GM21576 (cell line): Measurements from ENCODE around the gene TBCEL.
"Not testable (repeated sequence)": the region's sequence is repeated elsewhere in the genome, so short reads cannot be mapped to it uniquely, and the experiment has no call there.

Source experiments
- ATAC-seq: cut with Tn5 transposase; IDR thresholded peaks from one replicate; pipeline ENCODE4 v1.9.1; 2021; ENCODE audit warnings: mild to moderate bottlenecking, moderate library complexity; ENCODE audit not compliant: unreplicated experiment

Gene TBCEL

DNA sequence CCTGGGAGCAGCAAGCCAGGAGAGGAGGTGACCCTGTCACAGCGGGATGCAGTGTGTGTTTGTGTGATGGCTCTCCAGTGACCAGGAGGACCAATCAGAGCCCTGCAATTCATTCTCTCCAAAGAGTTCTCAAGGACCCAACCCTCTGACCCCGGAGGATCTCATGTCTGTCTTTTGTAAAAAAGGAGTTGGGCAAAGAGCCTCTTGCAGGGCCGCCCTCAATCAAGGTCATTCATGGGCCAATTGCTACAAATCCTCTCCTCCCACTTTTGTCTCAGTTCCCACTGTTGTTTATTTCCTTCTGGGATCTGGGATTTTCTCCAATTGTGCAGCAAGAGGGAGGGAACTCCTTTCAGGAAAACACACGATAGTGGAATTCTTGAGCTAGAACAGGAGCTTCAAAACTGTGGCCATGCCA lies 81.2 kb downstream of the TBCEL start:
- ATAC-seq, result no peak

DNA sequence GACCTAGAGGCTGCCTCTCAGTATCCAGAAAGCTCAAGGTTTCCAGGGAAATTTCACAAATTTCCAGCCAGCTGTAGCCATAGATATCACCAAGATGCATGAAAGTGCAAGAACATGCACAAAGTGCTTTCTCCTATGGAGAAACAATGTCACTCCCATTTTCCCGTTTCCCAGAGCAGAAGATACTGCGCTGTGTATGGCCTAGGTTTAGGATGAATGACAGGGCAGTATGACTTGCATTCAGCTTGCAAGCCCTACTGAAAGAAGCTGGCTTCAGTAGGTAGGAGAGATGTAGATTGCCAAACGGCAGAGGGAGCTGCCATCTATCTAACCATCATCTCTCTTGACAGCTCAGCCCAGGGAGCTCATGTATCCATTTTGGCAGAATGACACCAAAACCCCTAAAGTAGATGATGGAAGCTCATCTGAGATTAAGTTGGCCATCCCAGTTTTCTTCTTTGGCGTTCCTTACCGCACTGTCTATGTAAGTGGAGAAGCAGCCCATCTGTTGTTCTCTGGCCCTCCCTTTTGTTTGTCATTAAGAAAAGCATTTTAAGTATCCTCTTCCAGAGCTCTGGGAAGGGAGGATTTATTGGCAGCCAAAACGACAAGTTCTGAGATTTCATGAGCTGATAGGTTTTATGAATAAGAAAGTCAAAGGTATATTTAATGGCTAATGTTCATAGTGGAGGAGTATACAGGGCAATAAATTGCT lies 81.7 kb downstream of the TBCEL start:
- no peak for ATAC-seq

DNA sequence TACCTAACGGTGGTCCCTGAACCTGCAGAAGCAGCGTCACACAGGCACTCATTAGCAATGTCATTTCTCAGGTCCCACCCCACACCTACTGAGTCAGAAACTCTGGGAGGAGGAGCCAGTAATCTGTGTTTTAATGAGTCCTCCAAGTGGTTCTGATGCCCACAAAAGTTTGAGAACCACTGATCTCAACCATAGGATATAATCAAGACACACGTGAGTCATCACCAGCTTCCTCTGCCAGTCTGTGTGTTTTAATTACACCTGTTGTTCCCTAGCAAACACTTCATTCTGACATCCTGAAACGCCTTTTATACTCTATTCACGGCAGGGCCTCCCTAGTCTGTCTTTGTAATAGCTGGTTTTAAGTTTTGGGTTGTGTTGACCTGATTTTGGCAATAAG lies 82.9 kb downstream of the TBCEL start:
- ATAC-seq, result no peak

DNA sequence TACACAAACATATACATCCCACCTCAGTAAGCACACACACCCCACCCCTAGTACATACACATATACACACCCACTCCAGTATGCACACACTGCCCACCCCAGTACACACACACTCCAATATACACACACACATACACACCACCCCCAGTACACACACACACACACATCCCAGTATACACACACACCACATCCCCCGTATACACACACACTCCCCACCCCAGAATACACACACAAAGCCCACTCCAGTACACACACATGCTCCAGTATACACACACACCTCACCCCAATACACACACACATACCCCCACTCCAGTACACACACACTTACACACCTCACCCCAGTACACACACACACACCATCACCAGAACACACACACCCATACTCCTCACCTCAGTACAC lies 84.5 kb downstream of the TBCEL start:
- no peak for ATAC-seq

DNA sequence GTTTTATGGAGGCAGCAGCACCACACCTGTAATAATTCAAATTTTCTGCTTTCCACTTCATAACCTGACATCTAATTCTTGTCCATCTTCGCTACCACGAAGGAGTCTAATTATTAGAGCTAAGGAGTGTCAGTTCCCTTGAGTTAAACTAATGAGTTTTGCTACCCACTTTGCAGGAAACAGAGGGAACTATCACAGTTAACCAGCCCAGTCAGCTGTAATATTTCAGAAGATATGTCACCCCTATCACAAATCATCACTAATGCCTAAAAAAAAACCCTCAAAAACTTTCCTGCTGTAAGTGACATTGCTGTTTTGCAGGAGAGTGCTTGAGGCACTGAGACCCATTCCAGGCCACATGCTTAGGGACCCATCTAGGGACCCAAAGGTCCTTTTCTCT lies 85.6 kb downstream of the TBCEL start:
- no peak for ATAC-seq

DNA sequence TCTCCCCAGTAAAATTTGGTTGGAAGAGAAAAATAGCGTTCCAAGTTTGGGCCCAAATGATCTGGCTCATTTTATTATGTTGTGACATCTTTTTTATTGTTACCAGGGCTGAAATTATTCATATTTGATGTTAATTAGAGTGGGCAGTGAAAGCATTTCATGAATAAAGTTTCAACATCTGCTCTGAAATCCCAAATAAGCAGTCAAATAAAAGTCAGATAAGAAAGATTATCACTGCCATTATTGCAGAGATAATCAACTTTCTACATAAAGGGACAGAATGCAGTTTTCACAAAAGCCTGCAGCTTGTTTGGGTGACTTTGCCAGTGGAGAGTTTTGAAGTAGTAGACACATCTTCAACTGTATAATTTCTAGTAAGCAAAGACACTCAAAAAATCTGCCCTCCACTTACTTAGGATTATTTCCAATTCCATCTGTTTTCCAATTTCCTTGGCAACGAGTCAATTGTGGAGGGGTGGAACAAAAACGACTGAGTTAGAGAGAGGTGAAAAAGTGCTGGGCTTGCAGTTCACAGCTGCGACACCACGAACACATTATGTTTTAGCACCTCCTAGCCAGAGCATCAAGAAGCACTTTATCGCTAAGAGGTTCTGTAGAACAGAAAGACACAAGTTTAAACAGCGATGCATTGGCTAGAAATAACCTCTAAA lies 86.1 kb downstream of the TBCEL start:
- no peak for ATAC-seq

DNA sequence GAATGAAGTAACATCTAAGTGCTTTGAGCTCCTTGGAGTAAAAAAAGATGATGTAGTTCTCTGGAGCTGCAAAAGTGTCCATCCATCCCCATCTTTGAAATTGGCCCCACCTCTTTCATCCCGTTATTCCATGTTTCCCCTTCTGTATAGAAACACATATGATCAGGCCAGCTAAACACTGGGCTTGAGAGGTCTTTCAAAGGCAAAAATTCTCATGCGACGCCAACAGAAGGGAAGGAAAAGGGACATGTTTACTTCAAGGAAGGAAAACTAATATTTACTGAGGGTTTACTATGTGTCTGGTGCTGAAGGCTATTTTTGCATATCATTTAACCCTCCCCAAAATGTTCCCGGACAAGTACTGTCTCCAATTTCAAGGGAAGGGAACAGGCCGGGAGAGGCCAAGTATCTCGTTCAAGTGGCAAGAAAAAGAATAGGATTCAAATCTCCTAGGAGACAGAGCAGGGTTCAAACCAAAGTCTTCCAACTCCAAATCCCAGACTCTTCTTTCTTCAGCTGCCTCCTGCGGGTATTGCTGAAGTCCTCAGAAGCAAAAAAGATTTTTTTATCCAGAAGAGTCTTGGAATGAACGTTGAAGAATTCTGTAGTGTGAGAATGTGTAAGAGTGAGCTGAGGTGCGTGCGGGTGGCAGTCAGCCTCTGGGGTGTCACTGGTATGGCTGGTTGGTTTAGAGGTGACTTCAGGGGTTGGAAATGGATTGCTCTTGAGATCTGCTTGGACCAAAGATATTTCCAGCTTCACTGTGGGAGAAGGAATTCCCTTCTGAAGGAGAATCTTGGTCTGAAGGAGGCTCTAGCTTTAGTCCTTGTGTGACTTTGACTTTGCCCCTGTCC lies 87.2 kb downstream of the TBCEL start:
- no peak for ATAC-seq

DNA sequence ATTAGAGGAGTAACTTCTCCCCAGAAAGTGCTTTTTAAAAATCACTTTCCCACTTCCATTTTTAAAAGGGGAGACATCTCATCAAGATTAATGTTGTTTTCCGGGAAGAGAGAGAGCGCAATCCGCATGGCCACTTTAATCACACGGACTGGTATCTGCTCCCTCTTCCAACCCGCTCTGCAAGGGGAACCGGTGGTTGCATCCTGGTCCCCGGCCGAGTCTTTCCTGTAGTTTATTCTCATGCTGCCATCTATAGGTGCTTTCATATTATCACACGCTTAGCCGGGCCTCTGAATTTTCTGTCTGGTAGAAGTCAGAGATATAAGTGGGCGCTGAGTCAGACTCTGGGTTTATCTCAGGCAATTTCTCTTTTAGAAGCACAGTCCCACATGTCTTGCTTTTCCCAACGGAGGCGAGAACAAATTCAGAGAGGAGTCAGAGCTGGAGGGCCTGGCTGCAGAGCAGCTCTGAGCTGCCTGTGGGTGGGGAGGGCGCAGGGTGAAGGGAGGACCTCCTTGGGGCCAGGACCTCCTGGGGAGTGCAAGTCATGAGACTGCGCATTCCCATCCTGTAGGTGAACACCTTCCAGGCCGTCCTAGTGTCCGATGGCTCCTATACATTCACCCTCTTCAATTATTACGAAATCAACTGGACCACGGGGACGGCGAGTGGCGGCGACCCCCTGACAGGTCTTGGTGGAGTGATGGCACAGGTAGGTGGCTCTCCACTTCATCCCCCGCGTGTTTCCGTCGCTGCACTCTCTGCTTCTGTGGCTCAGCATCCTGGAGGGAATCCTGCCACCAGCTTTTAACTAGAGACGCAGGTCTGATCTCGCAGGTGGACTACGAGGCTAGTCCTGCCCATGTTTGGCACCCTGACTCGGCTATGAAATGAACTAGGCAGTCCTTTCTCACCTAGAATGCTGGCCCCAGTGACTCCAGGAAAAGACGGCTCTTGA lies 88.9 kb downstream of the TBCEL start:
- ATAC-seq, result peak; percentile 75

DNA sequence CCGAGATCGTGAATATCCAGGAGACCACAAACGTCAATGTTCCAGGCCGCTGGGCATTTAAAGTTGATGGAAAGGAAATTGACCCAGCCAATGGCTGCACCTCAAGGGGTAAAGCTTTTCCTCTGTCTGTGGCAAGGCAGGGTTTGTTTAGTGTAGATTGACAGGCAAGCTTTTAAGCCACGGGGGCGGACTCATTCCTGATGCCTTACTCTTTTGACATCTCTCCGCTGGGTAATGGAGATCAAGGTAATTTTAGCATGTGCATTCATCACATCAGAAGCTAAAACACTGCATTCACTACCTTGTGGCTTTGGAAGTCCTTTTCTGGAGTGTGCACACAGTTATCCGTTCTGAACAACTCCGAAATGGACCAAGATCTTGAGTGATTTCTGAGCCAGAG lies 89.7 kb downstream of the TBCEL start:
- no peak for ATAC-seq

DNA sequence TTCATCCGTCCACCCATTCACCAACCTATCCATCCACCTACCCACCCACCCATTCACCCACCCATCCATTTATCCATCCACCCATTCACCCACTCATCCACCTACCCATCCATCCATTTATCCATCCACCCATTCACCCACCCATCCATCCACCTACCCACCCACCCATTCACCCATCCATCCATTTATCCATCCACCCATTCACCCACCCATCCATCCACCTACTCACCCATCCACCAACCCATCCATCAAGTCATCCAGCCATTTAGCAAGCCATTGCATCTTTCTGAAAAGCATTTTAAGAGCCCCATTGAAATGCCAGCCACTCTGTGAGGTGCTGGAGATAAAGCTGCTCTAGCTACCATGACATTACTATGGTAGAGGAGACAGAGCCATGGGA lies 91.1 kb downstream of the TBCEL start:
- not testable (repeated sequence) for ATAC-seq

DNA sequence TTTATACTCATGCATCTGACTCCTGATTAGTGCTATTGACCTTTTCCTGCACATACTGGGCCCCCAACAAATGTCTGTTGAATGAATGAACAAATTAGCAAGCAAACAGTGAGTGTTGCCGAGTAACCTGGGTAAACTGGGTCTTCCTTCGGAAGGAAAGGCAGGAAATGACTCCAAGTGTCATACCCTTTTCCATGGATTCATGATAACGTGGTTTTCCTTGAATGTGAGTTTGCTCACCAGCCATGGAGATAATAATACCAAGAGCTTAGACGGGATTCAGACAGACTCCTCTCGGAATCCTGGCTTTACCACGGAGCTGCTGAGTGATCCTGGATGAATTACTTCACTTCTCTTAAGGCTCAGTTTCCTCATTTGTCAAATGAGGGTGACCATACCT lies 93.9 kb downstream of the TBCEL start:
- no peak for ATAC-seq

DNA sequence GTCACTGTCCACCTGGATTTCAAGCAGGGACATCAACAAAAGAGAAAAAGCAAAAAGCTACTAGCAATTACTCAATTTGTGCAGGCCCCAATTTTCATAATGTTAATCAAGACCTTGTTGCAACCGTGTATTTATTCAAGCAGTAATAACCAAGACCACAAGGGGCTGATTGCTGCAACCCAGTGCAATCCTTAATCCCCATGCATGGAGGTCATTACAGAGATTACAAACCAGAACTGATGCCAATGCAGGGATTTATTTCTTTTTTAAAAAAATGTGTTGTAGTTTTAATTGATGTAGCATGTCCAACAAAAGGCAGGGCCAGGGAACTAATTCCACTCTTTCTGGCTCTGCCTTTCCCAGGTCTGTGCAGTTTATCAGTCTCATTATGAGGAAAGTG lies 95.5 kb downstream of the TBCEL start:
- no peak for ATAC-seq

DNA sequence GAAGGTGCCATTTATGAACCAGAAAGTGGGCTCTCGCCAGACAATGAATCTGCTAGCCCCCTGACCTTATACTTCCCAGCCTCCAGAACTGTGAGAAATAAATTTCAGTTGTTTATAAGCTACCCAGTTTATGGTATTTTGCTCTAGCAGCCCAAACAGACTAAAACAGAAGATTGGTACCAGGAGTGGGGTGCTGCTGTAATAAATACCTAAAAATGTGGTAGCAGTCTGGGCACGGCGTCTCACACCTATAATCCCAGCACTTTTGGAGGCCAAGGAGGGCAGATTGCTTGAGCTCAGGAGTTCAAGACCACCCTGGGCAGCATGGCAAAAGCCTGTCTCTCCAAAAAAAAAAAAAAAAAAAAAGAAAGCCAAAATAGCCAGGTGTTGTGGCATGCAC lies 98.4 kb downstream of the TBCEL start:
- ATAC-seq, result no peak

DNA sequence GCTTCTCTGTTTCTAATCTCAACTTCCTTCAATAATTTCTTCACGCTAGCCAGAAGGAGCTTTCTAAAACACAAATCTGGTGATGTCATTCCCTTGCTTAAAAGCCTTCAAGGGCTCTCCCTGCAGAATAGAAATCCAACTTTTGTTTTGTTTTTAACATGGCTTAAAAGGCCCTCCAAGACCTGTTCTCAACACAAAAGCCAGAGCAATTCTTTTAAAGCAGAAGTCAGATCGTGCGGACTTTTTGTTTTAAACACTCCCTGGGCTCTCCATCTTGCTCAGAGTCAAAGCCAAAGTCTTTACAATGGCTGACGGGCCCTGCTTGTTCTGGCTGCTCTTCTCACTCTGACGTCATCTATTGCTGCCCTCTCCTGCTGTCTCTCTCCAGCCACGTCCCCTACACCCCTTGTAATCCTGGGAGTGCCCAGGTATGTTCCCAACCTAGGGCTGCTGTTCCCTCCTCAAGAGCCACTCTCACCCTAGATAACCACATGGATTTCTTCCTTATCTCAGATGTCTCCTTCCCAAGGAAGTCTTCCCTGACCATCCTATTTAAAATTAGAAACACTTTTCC lies 99.7 kb downstream of the TBCEL start:
- ATAC-seq, result no peak

DNA sequence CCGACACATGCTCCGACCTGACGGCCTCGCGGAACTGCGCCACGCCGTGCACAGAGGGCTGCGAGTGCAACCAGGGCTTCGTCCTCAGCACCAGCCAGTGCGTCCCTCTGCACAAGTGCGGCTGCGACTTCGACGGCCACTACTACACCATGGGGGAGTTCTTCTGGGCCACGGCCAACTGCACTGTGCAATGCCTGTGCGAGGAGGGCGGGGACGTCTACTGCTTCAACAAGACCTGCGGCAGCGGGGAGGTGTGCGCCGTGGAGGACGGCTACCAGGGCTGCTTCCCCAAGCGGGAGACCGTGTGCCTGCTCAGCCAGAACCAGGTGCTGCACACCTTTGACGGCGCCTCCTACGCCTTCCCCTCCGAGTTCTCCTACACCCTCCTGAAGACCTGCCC lies 103.9 kb downstream of the TBCEL start:
- no peak for ATAC-seq

DNA sequence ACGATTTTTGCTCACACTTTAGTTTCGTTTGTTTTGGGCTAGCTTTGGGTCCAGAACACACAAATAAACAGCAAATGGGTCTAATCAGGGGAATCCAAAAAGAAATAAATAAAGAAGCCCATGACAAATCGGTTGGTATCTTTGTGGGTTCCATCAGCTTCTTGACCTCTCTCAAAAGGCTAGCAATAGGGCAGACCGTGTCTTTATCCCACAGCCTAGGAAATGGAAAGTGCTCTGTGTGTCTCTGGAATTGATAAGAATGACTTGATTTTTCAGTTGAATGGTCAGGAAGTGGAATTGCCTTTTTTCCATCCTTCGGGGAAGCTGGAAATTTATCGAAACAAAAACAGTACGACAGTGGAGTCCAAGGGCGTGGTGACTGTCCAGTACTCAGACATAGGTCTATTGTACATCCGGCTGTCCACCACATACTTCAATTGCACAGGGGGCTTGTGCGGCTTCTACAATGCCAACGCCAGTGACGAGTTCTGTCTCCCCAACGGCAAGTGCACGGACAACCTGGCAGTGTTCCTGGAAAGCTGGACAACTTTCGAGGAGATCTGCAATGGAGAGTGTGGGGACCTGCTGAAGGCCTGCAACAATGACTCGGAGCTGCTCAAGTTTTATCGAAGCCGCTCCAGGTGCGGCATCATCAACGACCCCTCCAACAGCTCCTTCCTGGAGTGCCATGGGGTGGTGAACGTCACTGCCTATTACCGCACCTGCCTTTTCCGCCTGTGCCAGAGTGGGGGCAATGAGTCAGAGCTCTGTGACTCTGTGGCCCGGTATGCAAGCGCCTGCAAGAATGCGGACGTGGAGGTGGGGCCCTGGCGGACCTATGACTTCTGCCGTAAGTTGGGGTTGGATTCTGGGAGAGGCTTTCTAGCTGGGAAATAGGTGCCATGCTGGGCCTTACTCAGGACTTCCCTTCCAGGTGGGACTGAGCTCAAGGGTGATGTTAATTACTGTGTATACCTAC lies 105.7 kb downstream of the TBCEL start:
- ATAC-seq, result no peak

DNA sequence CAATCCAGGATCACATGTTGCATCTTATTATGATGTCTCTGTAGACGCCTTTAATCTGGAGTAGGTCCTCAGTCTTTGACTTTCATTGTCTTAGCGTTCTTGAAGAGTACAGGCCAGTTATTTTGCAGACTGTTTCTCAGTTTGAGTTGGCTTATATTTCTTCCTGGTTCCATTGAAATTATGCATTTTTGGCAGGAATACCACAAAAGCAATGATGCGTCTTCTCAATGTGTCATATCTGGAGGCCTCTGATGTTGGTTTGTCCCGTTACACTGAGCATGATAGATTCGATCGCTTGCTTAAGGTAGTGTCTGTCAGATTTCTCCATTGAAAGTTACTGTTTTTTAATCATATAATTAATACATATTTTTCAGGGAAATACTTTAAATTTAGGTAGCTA lies 107.8 kb downstream of the TBCEL start:
- ATAC-seq, result no peak

DNA sequence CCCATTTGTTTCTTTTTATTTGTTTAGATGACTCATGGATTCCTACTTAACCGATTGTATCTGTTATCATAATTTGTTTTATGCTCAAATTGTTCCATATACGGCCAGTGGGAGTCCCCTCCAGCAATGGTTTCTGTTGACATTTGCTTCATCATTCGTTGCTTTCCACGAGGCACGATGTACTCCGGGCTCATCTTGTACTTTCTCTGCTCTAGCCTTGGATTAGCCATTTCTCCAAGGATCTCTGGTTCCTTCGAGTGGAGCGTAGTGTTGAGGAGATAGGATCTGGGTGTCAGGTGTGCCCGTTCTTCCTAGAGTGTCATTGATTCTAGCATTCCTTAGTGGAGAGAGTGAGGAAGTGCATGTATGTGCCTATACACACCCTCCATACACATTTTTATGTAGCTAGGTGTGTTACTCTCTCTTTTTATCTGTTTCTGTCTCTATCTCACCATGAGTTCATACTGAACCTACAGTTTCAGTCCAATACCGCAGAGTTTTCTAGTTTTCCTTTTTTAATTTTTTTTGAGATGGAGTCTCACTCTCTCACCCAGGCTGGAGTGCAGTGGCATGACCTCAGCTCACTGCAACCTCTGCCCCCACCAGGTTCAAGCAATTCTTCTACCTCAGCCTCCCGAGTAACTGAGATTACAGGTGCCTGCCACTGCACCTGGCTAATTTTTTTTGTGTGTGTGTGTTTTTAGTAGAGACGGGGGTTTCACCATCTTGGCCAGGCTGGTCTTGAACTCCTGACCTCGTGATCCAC lies 108.5 kb downstream of the TBCEL start:
- ATAC-seq, result no peak
